ENCODE measurements around the gene TMEM62. TPM values are rescaled to one million over a fixed set of nuclear protein-coding genes. Genes with fewer than 3 reads are reported as not detected.
"Not testable (repeated sequence)": the region's sequence is repeated elsewhere in the genome, so short reads cannot be mapped to it uniquely, and the experiment has no call there.

TMEM62 gene
- total RNA-seq, 1 donor from 2014 or later: 12.2 TPM

DNA sequence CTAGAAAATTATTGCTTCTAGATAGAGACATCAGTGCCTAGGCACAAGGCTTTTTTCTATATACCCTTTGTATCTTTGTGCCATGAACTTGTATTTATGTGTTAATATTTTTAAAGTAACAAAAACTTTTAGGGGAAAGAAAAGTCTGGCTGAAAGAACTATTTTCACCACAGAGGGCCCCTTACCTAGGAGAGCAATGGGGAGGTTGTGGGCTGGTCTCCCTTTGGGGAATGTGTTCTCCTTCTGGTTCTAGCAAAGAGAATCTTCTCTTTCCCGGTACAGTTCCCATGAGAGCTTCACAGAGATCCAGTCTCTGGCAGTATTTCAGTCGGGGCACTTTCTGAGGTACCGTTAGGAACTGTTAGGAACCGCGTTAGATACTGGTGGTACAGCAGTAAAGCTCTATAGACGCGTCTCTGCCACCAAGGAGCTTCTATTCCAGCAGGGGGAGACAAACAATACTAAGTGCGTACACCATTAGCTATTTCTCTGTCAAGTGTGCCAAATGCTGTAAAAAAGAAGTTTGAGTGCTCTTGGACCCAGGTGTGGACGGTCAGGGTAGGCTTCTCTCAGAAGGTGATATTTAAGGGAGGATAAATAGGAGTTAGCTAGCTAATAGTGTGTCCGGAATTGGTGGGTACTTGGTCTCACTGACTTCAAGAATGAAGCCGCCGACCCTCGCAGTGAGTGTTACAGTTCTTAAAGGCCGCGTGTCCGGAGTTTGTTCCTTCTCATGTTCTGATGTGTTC lies 92.0 kb downstream of the TMEM62 start:
- DNase-seq: no peak
- no peaks in the 10 kb centered on the region for H3K9me3 ChIP-seq (replicated peaks)
- TF ChIP-seq, protein P1, sequence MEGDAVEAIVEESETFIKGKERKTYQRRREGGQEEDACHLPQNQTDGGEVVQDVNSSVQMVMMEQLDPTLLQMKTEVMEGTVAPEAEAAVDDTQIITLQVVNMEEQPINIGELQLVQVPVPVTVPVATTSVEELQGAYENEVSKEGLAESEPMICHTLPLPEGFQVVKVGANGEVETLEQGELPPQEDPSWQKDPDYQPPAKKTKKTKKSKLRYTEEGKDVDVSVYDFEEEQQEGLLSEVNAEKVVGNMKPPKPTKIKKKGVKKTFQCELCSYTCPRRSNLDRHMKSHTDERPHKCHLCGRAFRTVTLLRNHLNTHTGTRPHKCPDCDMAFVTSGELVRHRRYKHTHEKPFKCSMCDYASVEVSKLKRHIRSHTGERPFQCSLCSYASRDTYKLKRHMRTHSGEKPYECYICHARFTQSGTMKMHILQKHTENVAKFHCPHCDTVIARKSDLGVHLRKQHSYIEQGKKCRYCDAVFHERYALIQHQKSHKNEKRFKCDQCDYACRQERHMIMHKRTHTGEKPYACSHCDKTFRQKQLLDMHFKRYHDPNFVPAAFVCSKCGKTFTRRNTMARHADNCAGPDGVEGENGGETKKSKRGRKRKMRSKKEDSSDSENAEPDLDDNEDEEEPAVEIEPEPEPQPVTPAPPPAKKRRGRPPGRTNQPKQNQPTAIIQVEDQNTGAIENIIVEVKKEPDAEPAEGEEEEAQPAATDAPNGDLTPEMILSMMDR (IDR thresholded peaks at IDR 0.05; ENCODE audit: borderline replicate concordance): peak; percentile 77

DNA sequence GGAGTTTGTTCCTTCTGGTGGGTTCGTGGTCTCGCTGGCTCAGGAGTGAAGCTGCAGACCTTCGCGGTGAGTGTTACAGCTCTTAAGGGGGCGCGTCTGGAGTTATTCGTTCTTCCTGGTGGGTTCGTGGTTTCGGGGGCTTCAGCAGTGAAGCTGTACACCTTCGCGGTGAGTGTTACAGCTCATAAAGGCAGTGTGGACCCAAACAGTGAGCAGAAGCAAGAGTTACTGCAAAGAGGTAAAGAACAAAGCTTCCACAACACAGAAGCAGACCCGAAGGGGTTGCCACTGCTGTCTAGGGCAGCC lies 92.5 kb downstream of the TMEM62 start:
- not testable (repeated sequence) for H3K9me3 ChIP-seq (replicated peaks); H3K27me3 ChIP-seq (ENCODE audit: low read depth); H3K36me3 ChIP-seq; H3K4me3 ChIP-seq; DNase-seq; H3K27ac ChIP-seq (replicated peaks)
- intact Hi-C loops (cut with micrococcal nuclease): loop anchor here (2.0 kb wide), 1 partner anchor 59 kb away; no protein-coding TSS in a partner anchor
- peaks cover 12% of the 10 kb centered on the region for H3K4me1 ChIP-seq

More for the DNA sequence above, 92.0 kb downstream of the TMEM62 start:
- Histone ChIP-seq H3K27ac (replicated peaks) (no peak overlapping the region), H3K36me3 (no peaks in the 10 kb centered on the region), H3K4me3 (no peak overlapping the region), H3K4me1 (peaks cover 12% of the 10 kb centered on the region), H3K27me3 (ENCODE audit: low read depth) (no peaks in the 10 kb centered on the region)
- intact Hi-C loops (cut with micrococcal nuclease): loop anchor here (2.0 kb wide), 1 partner anchor 59 kb away; no protein-coding TSS in a partner anchor

DNA sequence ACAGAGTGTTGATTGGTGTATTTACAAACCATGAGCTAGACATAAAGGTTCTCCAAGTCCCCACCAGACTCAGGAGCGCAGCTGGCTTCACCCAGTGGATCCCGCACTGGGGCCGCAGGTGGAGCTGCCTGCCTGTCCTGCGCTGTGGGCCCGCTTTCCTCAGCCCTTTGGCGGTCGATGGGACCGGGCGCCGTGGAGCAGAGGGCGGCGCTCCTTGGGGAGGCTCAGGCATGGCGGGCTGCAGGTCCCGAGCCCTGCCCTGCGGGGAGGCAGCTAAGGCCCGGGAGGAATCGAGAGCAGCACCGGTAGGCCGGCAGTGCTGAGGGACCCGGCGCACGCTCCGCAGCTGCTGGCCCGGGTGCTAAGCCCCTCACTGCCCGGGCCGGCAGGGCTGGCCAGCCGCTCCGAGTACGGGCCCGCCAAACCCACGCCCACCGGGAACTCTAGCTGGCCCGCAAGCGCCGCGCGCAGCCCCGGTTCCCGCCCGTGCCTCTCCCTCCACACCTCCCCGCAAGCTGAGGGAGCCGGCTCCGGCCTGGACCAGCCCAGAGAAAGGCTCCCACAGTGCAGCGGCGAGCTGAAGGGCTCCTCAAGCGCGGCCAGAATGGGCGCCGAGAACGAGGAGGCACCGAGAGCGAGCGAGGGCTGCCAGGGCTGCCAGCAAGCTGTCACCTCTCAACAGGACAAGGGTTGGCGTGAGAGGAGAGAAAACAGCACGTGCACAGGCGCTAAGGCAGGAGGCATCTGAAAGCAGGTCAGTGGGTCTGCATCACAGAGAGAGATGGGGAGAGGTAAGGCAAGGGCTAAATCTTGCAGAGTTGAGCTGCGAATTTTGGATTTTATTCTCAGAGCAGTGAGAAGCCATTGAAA lies 93.3 kb downstream of the TMEM62 start:
- H3K27me3 ChIP-seq (ENCODE audit: low read depth): no peaks in the 10 kb centered on the region
- peaks cover 12% of the 10 kb centered on the region for H3K4me1 ChIP-seq
- TF ChIP-seq, protein P1 (IDR thresholded peaks at IDR 0.05; ENCODE audit: borderline replicate concordance): no peak
- no peak overlapping the region for H3K4me3 ChIP-seq
- intact Hi-C loops (cut with micrococcal nuclease): no loop called here
- no peak for DNase-seq
- no peaks in the 10 kb centered on the region for H3K36me3 ChIP-seq
- no peaks in the 10 kb centered on the region for H3K9me3 ChIP-seq (replicated peaks)
- no peak overlapping the region for H3K27ac ChIP-seq (replicated peaks)

DNA sequence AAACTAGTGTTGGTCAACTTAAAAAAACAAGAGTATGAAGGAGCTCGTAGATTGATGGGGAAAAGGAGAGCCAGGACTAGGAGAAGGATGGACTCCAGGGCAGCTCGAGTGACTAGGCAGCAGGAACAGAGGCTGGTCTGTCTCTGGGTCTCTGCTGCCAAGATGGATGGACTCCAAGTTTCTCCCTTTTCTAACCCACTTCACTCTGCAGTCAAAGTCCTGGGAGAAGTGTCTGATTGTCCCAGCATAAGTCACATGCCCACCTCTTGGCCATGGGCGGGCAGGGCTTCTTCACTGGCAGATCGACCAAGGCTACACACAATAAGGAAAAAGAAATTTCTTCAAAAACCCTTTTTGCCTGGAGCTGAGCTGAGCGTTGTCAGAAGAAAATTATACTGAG lies 96.6 kb downstream of the TMEM62 start:
- TF ChIP-seq, protein P1 (IDR thresholded peaks at IDR 0.05; ENCODE audit: borderline replicate concordance): no peak
- intact Hi-C loops (cut with micrococcal nuclease): no loop called here
- DNase-seq: no peak
- no peaks in the 10 kb centered on the region for H3K27me3 ChIP-seq (ENCODE audit: low read depth)
- no peak overlapping the region for H3K27ac ChIP-seq (replicated peaks)
- peaks cover 12% of the 10 kb centered on the region for H3K4me1 ChIP-seq
- no peak overlapping the region for H3K4me3 ChIP-seq
- no peaks in the 10 kb centered on the region for H3K36me3 ChIP-seq
- H3K9me3 ChIP-seq (replicated peaks): no peaks in the 10 kb centered on the region

DNA sequence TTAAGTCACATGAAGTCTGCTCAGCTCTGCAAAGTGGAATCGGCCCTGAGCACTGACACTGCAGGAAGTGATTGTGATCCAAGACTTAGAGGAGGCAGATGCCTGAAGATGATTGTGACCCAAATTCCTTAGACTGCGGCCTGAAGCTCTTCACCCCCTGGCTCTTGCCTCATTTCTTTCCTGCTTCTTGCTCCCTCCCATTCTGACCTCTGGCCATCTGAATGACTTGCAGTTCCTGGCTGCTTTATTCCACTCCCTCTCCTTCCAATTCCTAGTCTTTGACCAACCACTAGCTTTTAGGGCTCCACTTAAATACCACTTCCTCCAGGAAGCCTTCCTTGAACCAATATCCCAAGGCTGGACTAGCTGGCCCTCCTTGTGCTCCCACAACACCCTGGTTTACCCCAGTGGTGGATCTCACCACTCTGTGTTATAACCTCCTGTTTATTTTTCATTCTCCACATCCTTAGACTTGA lies 97.3 kb downstream of the TMEM62 start:
- intact Hi-C loops (cut with micrococcal nuclease): no loop called here
- no peaks in the 10 kb centered on the region for H3K27me3 ChIP-seq (ENCODE audit: low read depth)
- H3K4me1 ChIP-seq: peaks cover 12% of the 10 kb centered on the region
- no peak overlapping the region for H3K27ac ChIP-seq (replicated peaks)
- no peaks in the 10 kb centered on the region for H3K9me3 ChIP-seq (replicated peaks)
- H3K36me3 ChIP-seq: no peaks in the 10 kb centered on the region
- TF ChIP-seq, protein P1 (IDR thresholded peaks at IDR 0.05; ENCODE audit: borderline replicate concordance): no peak
- DNase-seq: no peak
- no peak overlapping the region for H3K4me3 ChIP-seq

All from left ventricle myocardium inferior (tissue), 1 donor.